Measurements from ENCODE around the gene NUP210L.

DNA sequence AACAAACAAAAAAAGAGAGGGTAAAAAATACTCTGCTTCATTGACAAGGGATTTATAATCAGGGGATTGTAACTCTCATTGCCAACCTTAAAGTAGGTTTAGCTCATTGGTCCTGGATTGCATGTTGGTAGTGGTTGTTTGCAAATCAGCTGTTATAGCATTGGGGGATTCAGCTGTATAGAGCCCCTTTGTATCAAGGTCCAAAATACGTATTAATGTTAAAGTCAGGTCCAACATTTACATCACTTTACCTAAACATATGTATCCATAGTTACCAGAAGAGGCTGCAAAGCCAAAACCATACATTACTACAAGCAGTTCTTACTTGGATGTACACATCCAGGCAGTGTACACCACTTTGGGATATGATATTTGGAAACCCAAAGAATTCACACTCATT is 134.9 kb downstream of the NUP210L start:
- TF ChIP-seq, protein P1, sequence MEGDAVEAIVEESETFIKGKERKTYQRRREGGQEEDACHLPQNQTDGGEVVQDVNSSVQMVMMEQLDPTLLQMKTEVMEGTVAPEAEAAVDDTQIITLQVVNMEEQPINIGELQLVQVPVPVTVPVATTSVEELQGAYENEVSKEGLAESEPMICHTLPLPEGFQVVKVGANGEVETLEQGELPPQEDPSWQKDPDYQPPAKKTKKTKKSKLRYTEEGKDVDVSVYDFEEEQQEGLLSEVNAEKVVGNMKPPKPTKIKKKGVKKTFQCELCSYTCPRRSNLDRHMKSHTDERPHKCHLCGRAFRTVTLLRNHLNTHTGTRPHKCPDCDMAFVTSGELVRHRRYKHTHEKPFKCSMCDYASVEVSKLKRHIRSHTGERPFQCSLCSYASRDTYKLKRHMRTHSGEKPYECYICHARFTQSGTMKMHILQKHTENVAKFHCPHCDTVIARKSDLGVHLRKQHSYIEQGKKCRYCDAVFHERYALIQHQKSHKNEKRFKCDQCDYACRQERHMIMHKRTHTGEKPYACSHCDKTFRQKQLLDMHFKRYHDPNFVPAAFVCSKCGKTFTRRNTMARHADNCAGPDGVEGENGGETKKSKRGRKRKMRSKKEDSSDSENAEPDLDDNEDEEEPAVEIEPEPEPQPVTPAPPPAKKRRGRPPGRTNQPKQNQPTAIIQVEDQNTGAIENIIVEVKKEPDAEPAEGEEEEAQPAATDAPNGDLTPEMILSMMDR (IDR thresholded peaks at IDR 0.05): no peak
- TF ChIP-seq POLR2A (IDR thresholded peaks at IDR 0.05) (no peak), POLR2AphosphoS5 (IDR thresholded peaks at IDR 0.05) (no peak)
